ENCODE measurements around the gene NUCB2. TPM values are rescaled to one million over a fixed set of nuclear protein-coding genes. Genes with fewer than 3 reads are reported as not detected.
"Not testable (repeated sequence)": the region's sequence is repeated elsewhere in the genome, so short reads cannot be mapped to it uniquely, and the experiment has no call there.

NUCB2 gene
- total RNA-seq, 2 experiments from 2014 or later = 38.1 to 38.2 TPM

GRCh38 chr11:17250561-17251350, 25.8 kb upstream of the NUCB2 start:
- H3K9me3 Mint-ChIP-seq = no peaks in the 10 kb centered on the region
- no peak overlapping the region for H3K27ac Mint-ChIP-seq
- intact Hi-C loops (cut with micrococcal nuclease) = no loop called here
- H3K4me1 Mint-ChIP-seq (ENCODE audit: low read depth) = no peaks in the 10 kb centered on the region
- no peaks in the 10 kb centered on the region for H3K36me3 Mint-ChIP-seq
- H3K4me3 Mint-ChIP-seq = no peak overlapping the region
- peaks cover 17% of the 10 kb centered on the region for H3K27me3 Mint-ChIP-seq
- ChIA-PET POLR2A (no interaction called here), CTCF (interaction anchor here (0.8 kb wide), 1 partner anchor 103 kb away, joined by 3 read pairs; no protein-coding TSS in a partner anchor)
- no peak for DNase-seq

GRCh38 chr11:17252704-17253103, 23.8 kb upstream of the NUCB2 start:
- no peak for DNase-seq
- ChIA-PET POLR2A (no interaction called here), CTCF (no interaction called here)
- Mint-ChIP-seq H3K27me3 (peaks cover 13% of the 10 kb centered on the region), H3K27ac (no peak overlapping the region), H3K9me3 (no peaks in the 10 kb centered on the region), H3K4me3 (no peak overlapping the region), H3K36me3 (no peaks in the 10 kb centered on the region), H3K4me1 (ENCODE audit: low read depth) (peaks cover 13% of the 10 kb centered on the region)
- intact Hi-C loops (cut with micrococcal nuclease) = no loop called here

GRCh38 chr11:17256512-17256911, 20.0 kb upstream of the NUCB2 start:
- no peaks in the 10 kb centered on the region for H3K9me3 Mint-ChIP-seq
- intact Hi-C loops (cut with micrococcal nuclease) = loop anchor here (1.0 to 2.0 kb wide), 2 partner anchors 25 to 94 kb away; partner anchors contain the start of gene NCR3LG1
- peaks cover 10% of the 10 kb centered on the region for H3K27me3 Mint-ChIP-seq
- ChIA-PET CTCF (interaction anchor here (1.4 kb wide), 1 partner anchor 248 kb away, joined by 3 read pairs; no protein-coding TSS in a partner anchor), POLR2A (interaction anchor here (2.2 kb wide), 1 partner anchor 20 kb away, joined by 8 read pairs; the partner anchor contains the start of gene NUCB2)
- no peak overlapping the region for H3K4me3 Mint-ChIP-seq
- H3K27ac Mint-ChIP-seq = no peak overlapping the region
- DNase-seq = no peak
- peaks cover 22% of the 10 kb centered on the region for H3K4me1 Mint-ChIP-seq (ENCODE audit: low read depth)
- H3K36me3 Mint-ChIP-seq = no peaks in the 10 kb centered on the region

GRCh38 chr11:17257196-17257595, 19.3 kb upstream of the NUCB2 start:
- Mint-ChIP-seq H3K36me3 (no peaks in the 10 kb centered on the region), H3K4me1 (ENCODE audit: low read depth) (peaks cover 22% of the 10 kb centered on the region), H3K27ac (no peak overlapping the region), H3K27me3 (peaks cover 7% of the 10 kb centered on the region), H3K9me3 (no peaks in the 10 kb centered on the region), H3K4me3 (no peak overlapping the region)
- intact Hi-C loops (cut with micrococcal nuclease) = loop anchor here (2.0 kb wide), 1 partner anchor 94 kb away; the partner anchor contains the start of gene NCR3LG1
- no peak for DNase-seq
- CTCF ChIA-PET = interaction anchor here (0.7 kb wide), 1 partner anchor 276 kb away, joined by 3 read pairs; no protein-coding TSS in a partner anchor
- POLR2A ChIA-PET = interaction anchor here (2.2 kb wide), 1 partner anchor 19 kb away, joined by 8 read pairs; the partner anchor contains the start of gene NUCB2

GRCh38 chr11:17258670-17259069, 17.9 kb upstream of the NUCB2 start:
- CTCF ChIA-PET = interaction anchor here (0.9 kb wide), 1 partner anchor 96 kb away, joined by 3 read pairs; no protein-coding TSS in a partner anchor
- H3K4me3 Mint-ChIP-seq = no peak overlapping the region

GRCh38 chr11:17259519-17259918, 17.0 kb upstream of the NUCB2 start:
- Mint-ChIP-seq H3K27me3 (no peaks in the 10 kb centered on the region), H3K4me1 (ENCODE audit: low read depth) (peaks cover 26% of the 10 kb centered on the region), H3K36me3 (no peaks in the 10 kb centered on the region), H3K4me3 (no peak overlapping the region), H3K27ac (no peak overlapping the region), H3K9me3 (no peaks in the 10 kb centered on the region)
- ChIA-PET CTCF (no interaction called here), POLR2A (interaction anchor here (0.5 kb wide), 1 partner anchor 149 kb away, joined by 3 read pairs; no protein-coding TSS in a partner anchor)
- intact Hi-C loops (cut with micrococcal nuclease) = no loop called here
- no peak for DNase-seq

More at GRCh38 chr11:17258670-17259069, 17.9 kb upstream of the NUCB2 start:
- H3K4me1 Mint-ChIP-seq (ENCODE audit: low read depth) = peaks cover 24% of the 10 kb centered on the region
- H3K9me3 Mint-ChIP-seq = no peaks in the 10 kb centered on the region
- peaks cover 2% of the 10 kb centered on the region for H3K27me3 Mint-ChIP-seq
- intact Hi-C loops (cut with micrococcal nuclease) = no loop called here
- no peaks in the 10 kb centered on the region for H3K36me3 Mint-ChIP-seq
- POLR2A ChIA-PET = no interaction called here
- no peak overlapping the region for H3K27ac Mint-ChIP-seq
- DNase-seq = no peak

- CTCF ChIA-PET = no interaction called here
- Mint-ChIP-seq H3K27ac (no peak overlapping the region), H3K27me3 (no peaks in the 10 kb centered on the region), H3K4me1 (ENCODE audit: low read depth) (peaks cover 26% of the 10 kb centered on the region), H3K9me3 (no peaks in the 10 kb centered on the region), H3K4me3 (no peak overlapping the region), H3K36me3 (no peaks in the 10 kb centered on the region)
- intact Hi-C loops (cut with micrococcal nuclease) = no loop called here
- POLR2A ChIA-PET = interaction anchor here (0.5 kb wide), 1 partner anchor 149 kb away, joined by 3 read pairs; no protein-coding TSS in a partner anchor
- DNase-seq = no peak
Measured at GRCh38 chr11:17260020-17260419, 16.5 kb upstream of the NUCB2 start.

GRCh38 chr11:17263769-17264168, 12.8 kb upstream of the NUCB2 start:
- H3K9me3 Mint-ChIP-seq = no peaks in the 10 kb centered on the region
- peaks cover 17% of the 10 kb centered on the region for H3K4me1 Mint-ChIP-seq (ENCODE audit: low read depth)
- no peak overlapping the region for H3K4me3 Mint-ChIP-seq
- intact Hi-C loops (cut with micrococcal nuclease) = no loop called here
- ChIA-PET CTCF (interaction anchor here (1.4 kb wide), 1 partner anchor 34 kb away, joined by 6 read pairs; no protein-coding TSS in a partner anchor), POLR2A (interaction anchor here (1.0 kb wide), 1 partner anchor 9 kb away, joined by 3 read pairs; no protein-coding TSS in a partner anchor)
- no peaks in the 10 kb centered on the region for H3K36me3 Mint-ChIP-seq
- DNase-seq = no peak
- H3K27ac Mint-ChIP-seq = no peak overlapping the region
- no peaks in the 10 kb centered on the region for H3K27me3 Mint-ChIP-seq

- H3K36me3 Mint-ChIP-seq = no peaks in the 10 kb centered on the region
- CTCF ChIA-PET = interaction anchor here (1.1 kb wide), 1 partner anchor 9 kb away, joined by 3 read pairs; no protein-coding TSS in a partner anchor
- H3K4me1 Mint-ChIP-seq (ENCODE audit: low read depth) = peaks cover 14% of the 10 kb centered on the region
- H3K27ac Mint-ChIP-seq = no peak overlapping the region
- POLR2A ChIA-PET = no interaction called here
- intact Hi-C loops (cut with micrococcal nuclease) = no loop called here
- no peaks in the 10 kb centered on the region for H3K9me3 Mint-ChIP-seq
- no peak for DNase-seq
- H3K4me3 Mint-ChIP-seq = no peak overlapping the region
- peaks cover 5% of the 10 kb centered on the region for H3K27me3 Mint-ChIP-seq
Measured at GRCh38 chr11:17266781-17267180, 9.8 kb upstream of the NUCB2 start.

GRCh38 chr11:17267576-17267975, 9.0 kb upstream of the NUCB2 start:
- peaks cover 5% of the 10 kb centered on the region for H3K27me3 Mint-ChIP-seq
- ChIA-PET CTCF (interaction anchor here (1.1 to 1.2 kb wide), 2 partner anchors 9 to 37 kb away, joined by 3 to 4 read pairs; no protein-coding TSS in a partner anchor), POLR2A (no interaction called here)
- peak; percentile 21 for DNase-seq
- no peak overlapping the region for H3K4me3 Mint-ChIP-seq
- no peak overlapping the region for H3K27ac Mint-ChIP-seq
- peaks cover 14% of the 10 kb centered on the region for H3K4me1 Mint-ChIP-seq (ENCODE audit: low read depth)
- H3K9me3 Mint-ChIP-seq = no peaks in the 10 kb centered on the region
- intact Hi-C loops (cut with micrococcal nuclease) = no loop called here
- no peaks in the 10 kb centered on the region for H3K36me3 Mint-ChIP-seq

- intact Hi-C loops (cut with micrococcal nuclease); H3K27ac Mint-ChIP-seq; H3K4me3 Mint-ChIP-seq; H3K27me3 Mint-ChIP-seq; H3K36me3 Mint-ChIP-seq; POLR2A ChIA-PET; H3K9me3 Mint-ChIP-seq; DNase-seq: not testable (repeated sequence)
- H3K4me1 Mint-ChIP-seq (ENCODE audit: low read depth) = peaks cover 14% of the 10 kb centered on the region
- CTCF ChIA-PET = interaction anchor here (0.7 to 1.2 kb wide), 2 partner anchors 15 to 38 kb away, joined by 3 to 4 read pairs; no protein-coding TSS in a partner anchor
Measured at GRCh38 chr11:17268500-17268899, 8.0 kb upstream of the NUCB2 start.

GRCh38 chr11:17268902-17269301, 7.6 kb upstream of the NUCB2 start:
- H3K4me3 Mint-ChIP-seq = no peak overlapping the region
- no peaks in the 10 kb centered on the region for H3K9me3 Mint-ChIP-seq
- no peak overlapping the region for H3K27ac Mint-ChIP-seq
- H3K36me3 Mint-ChIP-seq = no peaks in the 10 kb centered on the region
- POLR2A ChIA-PET = no interaction called here
- intact Hi-C loops (cut with micrococcal nuclease) = no loop called here
- peaks cover 5% of the 10 kb centered on the region for H3K27me3 Mint-ChIP-seq
- peaks cover 11% of the 10 kb centered on the region for H3K4me1 Mint-ChIP-seq (ENCODE audit: low read depth)
- DNase-seq = no peak
- CTCF ChIA-PET = interaction anchor here (0.7 kb wide), 1 partner anchor 15 kb away, joined by 3 read pairs; no protein-coding TSS in a partner anchor

Data from activated CD4-positive, alpha-beta memory T cell treated with anti-CD3 and anti-CD28 coated beads for 36 hours (primary cell).